Measurements from ENCODE around the gene MTFMT.

DNA sequence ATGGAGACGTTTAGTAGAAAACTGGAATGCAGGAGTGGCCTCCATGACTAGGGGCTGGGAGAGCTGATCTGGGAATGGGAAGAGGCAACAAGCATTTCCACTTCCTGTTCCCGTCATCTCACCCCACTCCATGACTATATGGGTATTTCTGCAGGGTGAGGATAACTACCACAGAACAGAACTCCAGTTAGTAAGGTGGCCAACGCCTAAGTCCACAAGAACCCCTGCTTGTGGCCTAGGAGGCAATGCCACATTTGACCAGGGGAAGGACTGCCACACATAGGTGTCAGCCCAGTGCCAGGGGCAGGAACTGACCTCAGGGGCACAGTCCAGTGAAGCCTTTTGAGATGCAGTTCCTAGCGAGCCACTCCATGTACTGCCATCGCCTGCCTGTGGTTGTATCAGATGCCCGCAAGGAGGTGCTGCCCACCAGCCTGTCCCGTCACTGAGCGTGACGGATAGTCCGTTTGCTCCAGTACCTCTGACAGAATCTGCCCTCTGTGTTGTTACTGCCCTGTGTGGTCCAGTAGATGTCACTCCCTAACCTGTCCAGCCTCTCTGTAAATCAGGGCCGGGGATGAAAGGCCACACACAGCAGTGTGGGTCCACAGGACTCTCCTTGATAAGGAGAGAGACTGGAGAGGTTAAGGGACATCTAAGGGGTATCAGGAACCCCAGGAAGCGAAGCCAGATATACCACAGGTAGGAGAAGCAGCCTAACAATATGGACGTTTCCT, 3.5 kb upstream of the MTFMT start:
- TF ChIP-seq, protein P1, sequence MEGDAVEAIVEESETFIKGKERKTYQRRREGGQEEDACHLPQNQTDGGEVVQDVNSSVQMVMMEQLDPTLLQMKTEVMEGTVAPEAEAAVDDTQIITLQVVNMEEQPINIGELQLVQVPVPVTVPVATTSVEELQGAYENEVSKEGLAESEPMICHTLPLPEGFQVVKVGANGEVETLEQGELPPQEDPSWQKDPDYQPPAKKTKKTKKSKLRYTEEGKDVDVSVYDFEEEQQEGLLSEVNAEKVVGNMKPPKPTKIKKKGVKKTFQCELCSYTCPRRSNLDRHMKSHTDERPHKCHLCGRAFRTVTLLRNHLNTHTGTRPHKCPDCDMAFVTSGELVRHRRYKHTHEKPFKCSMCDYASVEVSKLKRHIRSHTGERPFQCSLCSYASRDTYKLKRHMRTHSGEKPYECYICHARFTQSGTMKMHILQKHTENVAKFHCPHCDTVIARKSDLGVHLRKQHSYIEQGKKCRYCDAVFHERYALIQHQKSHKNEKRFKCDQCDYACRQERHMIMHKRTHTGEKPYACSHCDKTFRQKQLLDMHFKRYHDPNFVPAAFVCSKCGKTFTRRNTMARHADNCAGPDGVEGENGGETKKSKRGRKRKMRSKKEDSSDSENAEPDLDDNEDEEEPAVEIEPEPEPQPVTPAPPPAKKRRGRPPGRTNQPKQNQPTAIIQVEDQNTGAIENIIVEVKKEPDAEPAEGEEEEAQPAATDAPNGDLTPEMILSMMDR (IDR thresholded peaks at IDR 0.05; ENCODE audit: insufficient read depth, low read length) = peak; percentile 53
- TF ChIP-seq SPI1 (IDR thresholded peaks at IDR 0.05; ENCODE audit: borderline replicate concordance, low read depth) (no peak), GABPA (IDR thresholded peaks at IDR 0.05; ENCODE audit: low read depth) (no peak), REST (IDR thresholded peaks at IDR 0.05; ENCODE audit: insufficient replicate concordance, low read depth) (no peak), POLR2AphosphoS5 (IDR thresholded peaks at IDR 0.05; ENCODE audit: low read depth) (no peak)

Data from HL-60 (cell line).